HG03060 (cell line): ENCODE results near the gene AATK.

ENCODE experiments used
- ATAC-seq: cut with Tn5 transposase; IDR thresholded peaks from one replicate; pipeline ENCODE4 v1.9.1; 2021; ENCODE audit warnings: low read depth, moderate number of reproducible peaks; ENCODE audit not compliant: unreplicated experiment

The AATK gene

GRCh38 chr17:81097134-81097942 lies 68.7 kb downstream of the AATK start:
- no peak for ATAC-seq

- no peak for ATAC-seq
These were observed 69.3 kb downstream of the AATK start for GRCh38 chr17:81096741-81097133.

- no peak for ATAC-seq
These were observed 70.6 kb downstream of the AATK start for GRCh38 chr17:81095383-81095762.

- ATAC-seq, result no peak
These were observed 71.3 kb downstream of the AATK start for GRCh38 chr17:81094509-81095382.

GRCh38 chr17:81093619-81094508 lies 72.2 kb downstream of the AATK start:
- ATAC-seq, result no peak

- no peak for ATAC-seq
These were observed 73.4 kb downstream of the AATK start for GRCh38 chr17:81092518-81093095.

- ATAC-seq, result no peak
These were observed 74.1 kb downstream of the AATK start for GRCh38 chr17:81091774-81092517.

- no peak for ATAC-seq
These were observed 74.9 kb downstream of the AATK start for GRCh38 chr17:81091154-81091553.

- no peak for ATAC-seq
These were observed 75.5 kb downstream of the AATK start for GRCh38 chr17:81090361-81091136.

- no peak for ATAC-seq
These were observed 79.1 kb downstream of the AATK start for GRCh38 chr17:81086789-81087551.

- ATAC-seq, result no peak
These were observed 80.6 kb downstream of the AATK start for GRCh38 chr17:81085420-81085911.

- no peak for ATAC-seq
These were observed 81.2 kb downstream of the AATK start for GRCh38 chr17:81084680-81085419.

- ATAC-seq, result no peak
These were observed 82.8 kb downstream of the AATK start for GRCh38 chr17:81083125-81083765.

- no peak for ATAC-seq
These were observed 83.6 kb downstream of the AATK start for GRCh38 chr17:81082177-81083073.

GRCh38 chr17:81081222-81082176 lies 84.5 kb downstream of the AATK start:
- ATAC-seq, result no peak
